ENCODE results near the gene POLN.

POLN gene

DNA sequence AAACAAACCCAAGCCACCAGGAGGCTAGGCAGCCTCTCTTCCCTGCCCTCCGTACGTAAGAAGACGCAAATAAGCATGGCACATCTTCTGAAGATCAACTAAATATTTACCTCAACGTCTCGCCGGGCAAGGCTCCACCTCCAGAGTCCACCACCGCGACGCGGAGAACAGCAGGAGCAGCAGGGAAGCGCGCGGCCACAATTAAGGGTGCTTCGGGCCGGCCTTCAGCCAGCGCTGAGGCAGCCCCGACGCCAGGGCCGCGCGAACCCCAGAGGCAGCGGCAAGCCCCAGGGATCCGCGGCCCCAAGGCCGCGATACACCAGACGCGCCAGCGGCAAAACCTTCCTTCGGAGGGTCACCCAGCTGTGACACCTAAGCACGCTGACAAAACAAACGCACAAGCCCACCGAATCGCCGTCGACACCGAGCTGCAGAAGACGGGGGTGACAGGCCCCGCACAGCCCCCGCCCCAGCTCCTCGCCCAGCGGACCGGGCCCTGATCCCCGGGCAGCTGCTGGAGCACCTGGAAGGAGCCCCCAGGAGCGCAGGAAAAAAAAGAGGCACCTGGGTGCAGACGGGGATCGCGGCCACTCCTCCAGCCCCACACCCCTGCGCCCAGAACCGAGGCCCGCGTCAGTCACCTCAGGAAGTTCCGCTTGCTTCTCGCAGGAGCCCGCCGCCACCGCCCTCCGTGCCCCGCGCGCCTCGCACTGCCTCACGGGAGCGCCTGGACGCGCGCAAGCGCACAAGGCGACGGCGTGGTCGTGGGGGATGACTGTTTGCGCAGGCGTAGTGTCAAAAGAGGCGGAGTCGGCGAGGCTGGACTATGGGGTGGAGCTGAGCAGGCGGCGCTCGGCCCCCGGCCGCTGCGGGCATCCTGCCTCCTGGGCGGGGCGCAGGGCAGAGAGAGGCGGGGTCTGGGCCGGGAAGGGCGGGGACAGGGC is at the start of gene POLN, which contains the start of gene HAUS3:
TSS of gene POLN (minus strand) at position 712 of the 944 bp plus-strand sequence. CDS start 12,890 bp downstream, outside the sequence.
TSS of gene HAUS3 (minus strand) at position 712 of the 944 bp plus-strand sequence. CDS start 1,175 bp downstream, outside the sequence.
- DNase-seq: peak; percentile 99

GRCh38 chr4:2290974-2291704 is 49.2 kb upstream of the POLN start:
- peak; percentile 75 for DNase-seq

DNA sequence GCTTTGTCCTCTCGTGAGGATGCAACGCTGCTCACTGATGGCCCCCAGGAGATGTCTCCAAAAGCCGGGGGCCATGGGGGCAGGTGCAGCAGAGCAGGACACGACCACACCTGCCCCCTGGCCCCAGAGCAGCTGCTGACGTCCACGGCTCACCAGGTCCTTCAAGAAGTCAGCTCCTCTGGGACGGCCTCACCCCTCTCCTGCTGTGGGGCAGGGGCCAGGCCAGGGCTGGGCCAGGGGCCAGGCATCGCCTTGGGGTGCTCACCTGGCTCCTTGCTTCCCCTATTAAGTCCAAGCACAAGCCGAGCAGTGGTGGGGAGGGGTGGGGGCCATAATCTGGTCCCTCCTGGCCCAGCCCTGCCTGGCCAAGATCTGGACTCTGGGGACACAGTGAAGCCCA is 48.6 kb upstream of the POLN start:
- DNase-seq: peak; percentile 47

GRCh38 chr4:2289955-2290333 is 48.0 kb upstream of the POLN start:
- DNase-seq: peak; percentile 23

DNA sequence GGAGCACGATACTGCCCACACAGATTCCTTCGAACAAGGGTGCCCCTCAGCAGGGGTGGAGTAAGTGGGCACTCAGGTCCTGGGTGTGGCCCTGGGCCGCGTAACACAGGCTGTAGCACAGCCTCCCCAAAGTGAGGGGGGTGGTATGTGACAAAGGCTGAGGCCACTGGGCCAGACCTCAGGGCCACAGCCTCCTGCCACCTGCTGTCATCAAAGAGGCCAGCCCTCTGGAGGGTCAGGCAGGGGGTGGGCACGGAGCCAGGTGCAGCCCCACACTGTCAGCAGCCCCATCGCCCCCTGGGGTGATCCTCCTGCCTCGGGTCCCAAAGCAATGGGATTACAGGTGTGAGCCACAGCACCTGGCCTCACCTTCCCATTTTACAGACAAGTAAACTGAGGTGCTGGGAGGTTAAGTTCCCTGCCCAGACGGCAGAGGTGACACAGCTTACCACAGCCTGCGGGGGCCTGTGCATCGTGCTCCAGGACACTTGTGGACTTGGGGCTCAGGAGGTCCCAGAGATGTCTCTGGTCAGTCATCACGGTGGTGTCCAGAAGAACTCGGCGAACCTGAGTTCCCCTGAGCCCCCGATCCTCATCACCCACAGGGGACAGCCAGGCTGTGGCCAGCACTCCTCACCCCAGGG is 47.5 kb upstream of the POLN start:
- DNase-seq: peak; percentile 17

GRCh38 chr4:2288051-2288541 is 46.2 kb upstream of the POLN start:
- DNase-seq: no peak

DNA sequence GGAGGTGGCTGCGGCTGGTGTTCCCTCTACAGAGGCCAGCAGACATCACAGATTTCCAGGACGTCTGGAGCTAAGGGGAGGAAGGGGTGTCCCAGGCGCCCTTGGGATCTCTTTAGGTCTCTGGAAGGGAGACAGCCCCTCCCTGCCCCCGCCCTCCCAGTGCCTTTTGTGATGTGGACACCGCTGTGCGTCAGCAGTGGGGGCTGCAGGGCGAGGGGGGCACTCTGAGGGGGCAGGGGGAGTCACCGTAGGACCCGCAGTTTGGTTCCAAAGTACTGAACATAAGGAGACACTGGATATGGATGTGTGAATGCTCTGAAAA is 45.6 kb upstream of the POLN start:
- DNase-seq: no peak

DNA sequence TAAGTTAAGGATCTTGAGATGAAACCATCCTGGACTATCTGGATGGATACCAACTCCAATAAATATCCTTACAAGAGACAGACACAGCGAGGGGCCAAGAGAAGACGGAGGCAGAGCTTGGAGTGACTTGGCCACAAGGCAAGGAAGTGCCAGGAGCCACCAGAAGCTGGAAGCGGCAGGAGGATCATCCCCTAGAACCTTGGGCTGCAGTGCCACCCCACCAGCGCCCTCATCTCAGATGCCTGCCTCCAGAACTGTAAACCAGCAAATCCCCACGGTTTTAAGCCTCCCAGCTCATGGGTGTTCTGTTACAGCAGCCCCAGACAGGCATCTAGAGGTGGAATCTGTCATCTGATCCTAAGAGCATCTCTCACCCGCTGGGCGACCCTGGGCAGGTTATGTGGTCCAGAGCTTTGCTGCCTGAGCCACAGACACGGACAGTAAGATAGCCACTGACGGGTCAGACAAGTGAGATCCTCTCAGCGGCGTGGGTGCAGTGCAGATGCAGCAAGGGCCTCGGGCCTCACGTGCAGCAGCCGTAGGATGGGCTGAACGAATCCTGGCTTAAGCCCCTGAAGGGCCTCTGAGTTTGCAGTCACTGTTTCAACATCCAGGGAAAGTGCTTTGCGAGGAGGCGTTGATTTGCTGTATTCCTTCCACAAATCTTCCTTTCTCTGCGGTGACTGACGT is 45.1 kb upstream of the POLN start:
- DNase-seq: no peak

DNA sequence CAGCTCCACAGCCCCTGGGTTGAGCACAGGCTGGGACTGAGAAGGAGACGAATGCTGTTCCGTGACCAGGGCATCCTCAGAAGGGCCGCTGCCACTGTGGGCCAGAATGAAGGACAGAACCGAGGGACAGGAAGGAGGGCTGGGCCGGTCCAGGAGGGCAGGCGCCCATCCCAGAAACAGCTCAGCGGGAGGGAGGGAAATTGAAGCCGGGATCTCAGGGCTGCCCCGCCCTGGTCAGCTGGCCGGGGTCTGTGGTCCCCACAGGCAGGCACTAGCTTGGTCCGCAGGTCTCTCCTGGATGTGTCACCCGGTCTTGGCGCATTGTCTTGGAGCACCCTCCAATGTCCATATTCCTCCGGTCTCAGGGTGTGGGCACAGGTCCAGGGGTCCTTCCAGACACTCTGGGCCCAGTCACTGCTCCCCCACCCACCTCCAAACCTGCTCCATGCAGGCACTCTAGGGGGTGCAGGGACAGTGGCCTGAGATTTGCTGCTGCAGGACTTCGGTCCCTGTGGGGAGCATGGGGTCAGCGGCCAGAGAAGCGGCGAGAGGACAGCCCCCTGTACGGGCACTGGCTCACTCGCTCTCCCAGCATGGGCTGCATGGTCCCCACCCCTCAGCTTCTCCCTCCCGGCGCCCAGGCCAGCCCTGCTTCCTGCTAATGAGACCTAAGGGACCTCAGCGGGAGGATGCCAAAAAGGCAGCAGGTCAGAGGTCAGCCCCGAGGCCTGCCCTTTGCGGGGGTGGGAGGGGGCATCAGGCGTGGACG is 43.9 kb upstream of the POLN start:
- no peak for DNase-seq

DNA sequence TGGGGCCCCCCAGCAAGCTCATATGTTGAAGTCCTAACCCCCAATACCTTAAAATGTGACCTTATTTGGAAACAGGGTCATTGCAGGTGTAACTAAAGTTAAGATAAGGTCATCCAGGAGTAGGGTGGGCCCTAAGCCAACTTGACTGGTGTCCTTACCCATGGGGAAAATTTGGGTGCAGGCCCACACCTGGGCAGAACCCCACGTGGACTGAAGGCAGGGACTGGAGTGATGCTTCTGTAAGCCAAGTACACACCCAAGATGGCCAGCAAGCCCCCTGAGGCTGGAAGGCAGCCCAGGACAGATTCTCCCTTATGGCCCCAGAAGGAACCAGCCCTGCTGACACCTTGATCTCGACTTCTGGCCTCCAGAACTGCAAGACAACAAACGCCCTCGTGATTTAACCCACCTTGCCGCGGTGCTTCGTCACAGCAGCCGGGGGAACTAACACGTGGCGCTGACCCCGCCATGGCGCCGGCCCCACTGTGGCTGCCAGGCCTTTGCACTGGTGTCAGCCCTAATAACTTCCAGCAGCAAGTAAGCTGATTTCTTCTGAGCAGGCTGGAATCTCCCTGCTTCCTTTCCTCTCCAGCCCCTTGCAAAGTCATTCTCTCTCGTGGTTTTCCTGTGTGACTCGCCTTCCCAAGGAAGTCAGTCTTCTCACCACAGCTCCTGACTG is 43.2 kb upstream of the POLN start:
- DNase-seq: no peak

- no peak for DNase-seq
These were observed 42.4 kb upstream of the POLN start for GRCh38 chr4:2284161-2284933.

DNA sequence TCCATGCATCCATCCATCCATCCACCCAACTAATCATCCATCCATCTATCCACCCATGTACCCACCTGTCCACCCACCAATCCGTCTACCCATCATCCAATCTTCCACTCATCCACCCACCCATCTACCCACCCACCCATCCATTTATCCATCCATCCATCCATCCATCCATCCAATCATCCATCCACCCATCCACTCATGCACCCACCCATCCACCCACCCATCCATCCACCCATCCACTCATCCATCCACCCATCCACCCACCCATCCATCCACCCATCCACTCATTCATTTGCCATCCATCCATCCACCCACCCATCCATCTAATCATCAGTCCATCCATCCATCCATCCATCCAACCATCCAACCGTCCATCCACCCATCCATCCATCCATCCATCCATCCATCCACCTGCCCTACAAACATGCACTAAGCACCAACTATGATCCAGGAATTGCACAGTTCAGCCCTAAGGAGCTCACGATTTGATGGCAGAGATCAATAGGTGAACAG is 41.3 kb upstream of the POLN start:
- no peak for DNase-seq

GRCh38 chr4:2281575-2282343 is 39.8 kb upstream of the POLN start:
- peak; percentile 81 for DNase-seq

DNA sequence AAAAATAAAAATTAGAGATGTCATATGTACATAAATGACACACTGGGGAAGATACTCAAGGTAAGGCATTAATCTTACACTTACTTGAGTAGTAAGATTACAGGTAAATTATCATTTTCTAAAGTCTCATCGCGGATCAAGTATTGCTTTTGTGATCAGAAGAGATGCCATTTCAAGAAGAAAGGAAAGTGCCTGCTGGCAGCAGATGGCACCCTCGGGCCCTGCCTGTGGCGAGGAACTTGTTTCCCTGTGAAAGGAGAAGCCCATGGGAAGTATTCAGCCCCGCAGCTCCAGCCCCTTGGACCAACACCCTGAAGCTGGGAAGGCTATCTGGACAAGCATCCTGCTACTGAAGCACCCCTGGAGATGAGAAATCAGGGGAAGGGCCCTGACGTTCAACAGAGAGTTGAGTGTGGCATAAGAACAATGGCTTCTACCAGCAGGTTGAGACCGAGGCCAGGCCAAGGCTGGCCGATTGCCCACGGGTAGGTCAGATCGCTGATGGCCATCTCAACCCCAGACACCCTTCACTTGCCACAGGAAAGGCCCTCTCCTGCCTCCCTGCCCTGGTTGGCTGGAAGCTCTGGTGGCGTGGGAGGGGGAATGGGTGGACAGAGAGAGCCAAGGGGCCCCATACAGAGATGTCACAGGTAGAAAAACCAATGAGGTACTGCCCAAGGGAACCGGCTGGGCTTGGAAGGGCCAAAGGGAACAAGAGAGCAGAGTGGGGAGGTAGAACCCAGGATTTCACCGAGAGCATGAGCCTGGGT is 38.8 kb upstream of the POLN start:
- no peak for DNase-seq

DNA sequence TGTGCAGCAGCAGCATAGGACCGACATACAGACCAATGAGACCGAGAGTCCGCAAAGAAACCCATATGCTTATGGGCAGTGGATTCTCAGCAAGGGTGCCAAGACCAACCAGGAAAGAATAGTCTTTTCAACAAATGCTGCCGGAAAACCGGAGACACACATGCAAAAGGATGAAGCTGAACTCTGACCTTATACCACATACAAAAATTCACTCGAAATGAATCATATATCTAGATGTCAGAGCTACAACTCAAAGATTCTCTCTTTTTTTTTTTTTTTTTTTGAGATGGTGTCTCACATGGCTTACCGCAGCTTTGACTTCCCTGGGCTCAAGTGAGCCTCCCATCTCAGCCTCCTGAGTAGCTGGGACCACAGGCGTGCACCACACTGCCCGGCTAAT is 36.0 kb upstream of the POLN start:
- no peak for DNase-seq

GRCh38 chr4:2276581-2277325 is 34.8 kb upstream of the POLN start:
- DNase-seq: no peak

GRCh38 chr4:2275546-2276251 is 33.8 kb upstream of the POLN start:
- DNase-seq: no peak

All from activated T-cell treated with anti-CD3 and anti-CD28 coated beads, Interleukin-2, amount 50 U/mL, for 1 hour (primary cell).